NCI-H69 (cell line): Measurements from ENCODE around the gene ADIG.

Source experiments
- DNase-seq: peaks from one replicate; lab custom pipeline; 2025; lab: John Stamatoyannopoulos, UW

The ADIG gene

DNA sequence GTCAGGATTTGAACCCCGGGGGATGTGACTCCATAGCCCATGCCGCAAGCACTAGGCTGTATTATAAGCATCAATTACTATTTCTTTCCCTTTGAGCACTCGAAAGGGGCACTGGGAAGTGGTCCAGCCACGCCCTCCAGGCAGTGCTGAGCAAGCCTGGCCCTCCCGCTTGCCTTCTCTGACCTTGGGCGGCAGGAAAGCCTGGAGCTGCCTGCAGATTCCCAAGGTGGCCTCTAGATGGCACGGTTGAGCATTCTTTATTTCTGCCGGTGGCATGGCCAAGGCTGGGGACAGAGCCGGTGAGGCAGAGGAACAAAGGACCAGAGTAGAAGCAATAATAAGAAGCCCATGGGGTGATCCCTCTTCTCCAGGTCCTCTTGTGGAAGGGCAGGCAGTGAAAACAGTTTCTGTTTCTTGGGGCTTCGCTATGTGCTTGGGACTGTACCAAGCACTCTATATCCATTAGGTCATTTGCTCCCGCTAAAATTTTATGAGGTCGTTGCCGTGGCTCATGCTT lies 52.6 kb downstream of the ADIG start:
- DNase-seq = peak; percentile 51

DNA sequence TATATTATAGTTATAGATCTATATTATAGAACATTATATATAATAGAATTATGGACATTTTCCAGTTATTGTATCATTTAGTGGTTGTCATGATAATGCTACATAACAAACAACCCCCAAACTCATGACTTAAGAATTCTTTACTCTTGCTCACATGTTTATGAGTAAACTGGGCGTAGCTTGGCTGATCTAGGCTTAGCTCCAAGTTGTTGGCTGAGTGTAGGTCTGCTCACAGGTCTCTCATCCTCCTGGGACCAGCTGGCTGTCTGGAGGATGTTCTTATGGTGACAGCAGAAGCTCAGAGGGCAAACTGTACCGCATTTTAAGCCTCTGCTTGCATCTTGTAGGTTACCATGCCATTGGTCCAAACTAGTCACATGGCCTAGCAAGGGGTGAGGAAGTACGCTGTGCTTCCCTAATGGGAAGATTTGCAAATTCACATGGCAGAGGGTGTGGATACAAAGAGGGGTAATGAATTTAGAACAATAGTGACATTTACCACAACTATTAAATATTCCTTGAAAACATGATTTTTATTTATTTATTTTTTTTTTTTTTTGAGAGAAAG lies 54.8 kb downstream of the ADIG start:
- no peak for DNase-seq
